ENCODE data around the gene THBD. TPM values are rescaled to one million over a fixed set of nuclear protein-coding genes. Genes with fewer than 3 reads are reported as not detected.

The THBD gene
- total RNA-seq, 2 donors from 2014 or later: 37.0 to 96.7 TPM

DNA sequence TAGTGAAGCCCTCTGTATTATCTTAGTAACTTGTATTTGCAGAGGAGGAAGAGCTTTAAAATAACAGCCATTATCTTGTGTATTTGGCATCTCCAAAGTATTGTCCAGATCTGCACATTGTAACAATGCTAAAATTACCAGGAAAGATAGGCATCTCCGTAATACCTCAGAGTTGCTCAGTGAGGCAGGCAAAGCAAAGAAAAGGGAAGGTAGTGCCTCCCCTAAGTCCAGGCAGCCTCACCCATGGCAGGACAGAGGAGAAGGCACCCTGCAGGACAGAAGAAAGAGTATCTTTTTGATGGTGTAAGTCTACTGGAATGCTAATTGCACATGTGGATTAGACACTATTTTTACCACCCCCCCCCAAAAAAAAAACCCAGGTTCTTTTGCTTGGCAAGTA is 27.9 kb downstream of the THBD start:
- TF ChIP-seq, protein P1, sequence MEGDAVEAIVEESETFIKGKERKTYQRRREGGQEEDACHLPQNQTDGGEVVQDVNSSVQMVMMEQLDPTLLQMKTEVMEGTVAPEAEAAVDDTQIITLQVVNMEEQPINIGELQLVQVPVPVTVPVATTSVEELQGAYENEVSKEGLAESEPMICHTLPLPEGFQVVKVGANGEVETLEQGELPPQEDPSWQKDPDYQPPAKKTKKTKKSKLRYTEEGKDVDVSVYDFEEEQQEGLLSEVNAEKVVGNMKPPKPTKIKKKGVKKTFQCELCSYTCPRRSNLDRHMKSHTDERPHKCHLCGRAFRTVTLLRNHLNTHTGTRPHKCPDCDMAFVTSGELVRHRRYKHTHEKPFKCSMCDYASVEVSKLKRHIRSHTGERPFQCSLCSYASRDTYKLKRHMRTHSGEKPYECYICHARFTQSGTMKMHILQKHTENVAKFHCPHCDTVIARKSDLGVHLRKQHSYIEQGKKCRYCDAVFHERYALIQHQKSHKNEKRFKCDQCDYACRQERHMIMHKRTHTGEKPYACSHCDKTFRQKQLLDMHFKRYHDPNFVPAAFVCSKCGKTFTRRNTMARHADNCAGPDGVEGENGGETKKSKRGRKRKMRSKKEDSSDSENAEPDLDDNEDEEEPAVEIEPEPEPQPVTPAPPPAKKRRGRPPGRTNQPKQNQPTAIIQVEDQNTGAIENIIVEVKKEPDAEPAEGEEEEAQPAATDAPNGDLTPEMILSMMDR (IDR thresholded peaks at IDR 0.05): no peak
- DNase-seq (ENCODE audit: low spot score): no peak
- no peak overlapping the region for H3K4me3 ChIP-seq
- no peak overlapping the region for H3K27ac ChIP-seq
- no peaks in the 10 kb centered on the region for H3K36me3 ChIP-seq
- no peaks in the 10 kb centered on the region for H3K27me3 ChIP-seq
- no peaks in the 10 kb centered on the region for H3K9me3 ChIP-seq
- no peaks in the 10 kb centered on the region for H3K4me1 ChIP-seq

DNA sequence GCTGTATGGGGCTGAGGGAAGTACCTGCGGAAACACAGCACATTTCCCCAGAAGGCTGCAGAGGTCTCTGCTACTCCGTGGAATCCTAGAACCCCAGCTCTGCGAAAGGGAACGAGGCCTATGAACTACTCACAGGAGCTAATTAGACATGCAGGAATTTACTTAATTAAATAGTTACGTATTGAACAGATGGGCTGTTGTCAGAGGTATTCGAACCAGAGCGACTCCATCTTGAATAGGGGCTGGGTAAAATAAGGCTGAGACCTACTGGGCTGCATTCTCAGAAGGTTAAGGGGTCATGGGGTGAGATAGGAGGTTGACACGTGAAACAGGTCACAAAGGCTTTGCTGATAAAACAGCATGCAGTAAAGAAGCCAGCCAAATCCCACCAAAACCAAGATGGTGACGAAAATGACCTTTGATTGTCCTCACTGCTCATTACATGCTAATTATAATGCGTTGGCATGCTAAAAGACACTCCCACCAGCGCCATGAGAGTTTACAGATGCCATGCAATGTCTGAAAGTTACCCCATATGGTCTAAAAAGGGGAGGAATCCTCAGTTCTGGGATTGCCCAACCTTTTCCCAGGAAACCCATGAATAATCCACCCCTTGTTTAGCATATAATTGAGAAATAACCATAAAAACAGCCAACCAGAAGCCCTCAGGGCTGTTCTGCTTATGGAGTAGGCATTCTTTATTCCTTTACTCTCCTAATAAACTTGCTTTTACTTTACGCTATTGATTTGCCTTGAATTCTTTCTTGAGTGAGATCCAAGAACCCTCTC is 29.0 kb downstream of the THBD start:
- H3K27ac ChIP-seq: no peak overlapping the region
- no peaks in the 10 kb centered on the region for H3K4me1 ChIP-seq
- DNase-seq (ENCODE audit: low spot score): no peak
- TF ChIP-seq, protein P1 (IDR thresholded peaks at IDR 0.05): no peak
- H3K4me3 ChIP-seq: no peak overlapping the region
- no peaks in the 10 kb centered on the region for H3K27me3 ChIP-seq
- H3K36me3 ChIP-seq: no peaks in the 10 kb centered on the region
- H3K9me3 ChIP-seq: no peaks in the 10 kb centered on the region

DNA sequence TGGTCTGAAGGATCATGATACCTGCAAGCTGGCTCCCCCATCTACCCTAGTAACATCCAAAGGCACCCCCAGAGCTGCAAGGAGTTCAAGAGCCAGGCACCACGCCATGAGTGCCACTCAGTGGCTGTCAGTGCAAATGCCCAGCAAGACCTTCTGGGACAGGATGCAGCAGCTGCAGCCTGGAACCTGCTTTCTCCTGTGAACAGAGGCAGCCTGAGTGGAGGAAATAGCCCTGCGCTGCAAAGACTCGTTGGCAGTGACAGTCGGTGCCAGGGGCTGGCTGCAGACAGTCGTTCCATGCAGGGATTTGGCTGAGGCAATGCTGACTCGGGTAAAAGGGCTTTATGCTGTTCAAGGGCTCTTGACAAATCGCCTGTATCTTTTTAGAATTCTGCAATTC is 30.1 kb downstream of the THBD start:
- Histone ChIP-seq H3K4me1 (no peaks in the 10 kb centered on the region), H3K4me3 (no peak overlapping the region), H3K27me3 (no peaks in the 10 kb centered on the region), H3K36me3 (no peaks in the 10 kb centered on the region), H3K9me3 (no peaks in the 10 kb centered on the region), H3K27ac (no peak overlapping the region)
- TF ChIP-seq, protein P1 (IDR thresholded peaks at IDR 0.05): no peak
- DNase-seq (ENCODE audit: low spot score): no peak

DNA sequence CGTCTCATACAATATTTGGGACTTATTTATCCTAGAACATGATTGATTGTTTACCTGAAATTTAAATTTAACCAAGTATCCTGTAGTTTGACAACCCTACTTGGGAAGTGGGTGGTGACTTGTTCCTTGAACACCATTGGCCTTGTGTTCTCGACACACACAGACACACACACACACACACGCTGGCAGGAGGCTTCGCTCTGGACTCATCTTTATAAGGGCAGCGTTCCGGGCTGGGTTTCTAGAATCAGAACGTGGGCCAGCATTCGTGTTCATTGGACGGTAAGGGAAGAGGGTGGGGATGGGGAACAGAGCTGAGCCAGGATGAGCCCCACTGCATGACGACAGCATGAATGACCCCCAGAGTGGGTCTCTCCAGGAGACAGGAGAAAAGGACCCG is 30.5 kb downstream of the THBD start:
- Histone ChIP-seq H3K4me1 (no peaks in the 10 kb centered on the region), H3K9me3 (no peaks in the 10 kb centered on the region), H3K27ac (no peak overlapping the region), H3K27me3 (no peaks in the 10 kb centered on the region), H3K36me3 (no peaks in the 10 kb centered on the region), H3K4me3 (no peak overlapping the region)
- TF ChIP-seq, protein P1 (IDR thresholded peaks at IDR 0.05): no peak
- no peak for DNase-seq (ENCODE audit: low spot score)

DNA sequence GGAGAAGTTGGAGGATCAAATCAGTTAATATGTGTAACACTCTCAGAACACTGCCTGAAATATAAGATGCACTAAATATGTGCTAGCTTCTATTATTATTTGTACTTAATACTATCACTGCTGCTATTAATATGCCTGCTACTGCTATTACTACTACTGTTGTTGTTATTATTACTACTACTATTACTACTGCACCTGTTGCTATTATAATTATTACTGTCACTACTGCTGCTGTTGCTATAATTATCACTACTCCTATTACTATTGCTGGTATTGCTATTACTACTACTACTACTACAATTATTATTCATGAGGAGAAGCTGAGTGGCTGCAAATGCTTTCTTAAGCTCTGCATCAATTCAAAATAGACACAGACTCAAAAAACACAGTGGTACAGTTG is 31.0 kb downstream of the THBD start:
- no peaks in the 10 kb centered on the region for H3K9me3 ChIP-seq
- no peaks in the 10 kb centered on the region for H3K4me1 ChIP-seq
- no peak overlapping the region for H3K4me3 ChIP-seq
- DNase-seq (ENCODE audit: low spot score): no peak
- H3K36me3 ChIP-seq: no peaks in the 10 kb centered on the region
- H3K27me3 ChIP-seq: no peaks in the 10 kb centered on the region
- TF ChIP-seq, protein P1 (IDR thresholded peaks at IDR 0.05): no peak
- no peak overlapping the region for H3K27ac ChIP-seq

DNA sequence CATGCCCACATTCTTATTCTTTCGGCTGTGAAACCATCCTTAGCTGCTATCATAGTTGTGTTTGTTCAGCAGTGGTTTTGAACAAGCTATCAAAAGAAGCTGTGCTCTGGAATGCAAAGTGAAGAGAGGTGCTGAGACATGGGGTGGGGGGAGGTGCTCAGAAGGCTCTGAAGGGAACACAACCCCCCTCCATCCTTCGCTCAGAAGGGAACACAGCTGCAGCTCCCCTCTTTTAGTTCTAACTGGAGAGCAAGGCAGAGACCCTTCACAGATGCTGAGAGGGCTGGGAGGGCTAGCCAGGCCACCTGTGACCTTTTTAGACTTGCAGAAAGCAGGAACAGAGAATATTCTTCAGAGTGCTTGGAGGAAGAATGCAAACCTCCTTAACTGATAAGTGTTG is 32.0 kb downstream of the THBD start:
- Histone ChIP-seq H3K27me3 (no peaks in the 10 kb centered on the region), H3K4me3 (no peak overlapping the region), H3K4me1 (no peaks in the 10 kb centered on the region), H3K9me3 (no peaks in the 10 kb centered on the region), H3K27ac (no peak overlapping the region), H3K36me3 (no peaks in the 10 kb centered on the region)
- no peak for DNase-seq (ENCODE audit: low spot score)
- TF ChIP-seq, protein P1 (IDR thresholded peaks at IDR 0.05): no peak

All from right atrium auricular region (tissue), 2 donors.